GM20000 (cell line): Measurements from ENCODE around the gene ZBTB8OS.
"Not testable (repeated sequence)": the region's sequence is repeated elsewhere in the genome, so short reads cannot be mapped to it uniquely, and the experiment has no call there.

Experiments used
- DNase-seq: peaks from one replicate; pipeline ENCODE4 v3.0.0; 2012; ENCODE audit warnings: low spot score
- TF ChIP-seq, protein P1 (sequence below): IDR thresholded peaks from 2 replicates; pipeline ENCODE4 v1.5.1; 2012; ENCODE audit warnings: mild to moderate bottlenecking, control low read depth; ENCODE audit errors: extremely low read depth, missing control alignments

ZBTB8OS gene

GRCh38 chr1:32684167-32684811, 33.9 kb upstream of the ZBTB8OS start:
- no peak for DNase-seq

GRCh38 chr1:32683397-32683796, 33.0 kb upstream of the ZBTB8OS start:
- TF ChIP-seq, protein P1, sequence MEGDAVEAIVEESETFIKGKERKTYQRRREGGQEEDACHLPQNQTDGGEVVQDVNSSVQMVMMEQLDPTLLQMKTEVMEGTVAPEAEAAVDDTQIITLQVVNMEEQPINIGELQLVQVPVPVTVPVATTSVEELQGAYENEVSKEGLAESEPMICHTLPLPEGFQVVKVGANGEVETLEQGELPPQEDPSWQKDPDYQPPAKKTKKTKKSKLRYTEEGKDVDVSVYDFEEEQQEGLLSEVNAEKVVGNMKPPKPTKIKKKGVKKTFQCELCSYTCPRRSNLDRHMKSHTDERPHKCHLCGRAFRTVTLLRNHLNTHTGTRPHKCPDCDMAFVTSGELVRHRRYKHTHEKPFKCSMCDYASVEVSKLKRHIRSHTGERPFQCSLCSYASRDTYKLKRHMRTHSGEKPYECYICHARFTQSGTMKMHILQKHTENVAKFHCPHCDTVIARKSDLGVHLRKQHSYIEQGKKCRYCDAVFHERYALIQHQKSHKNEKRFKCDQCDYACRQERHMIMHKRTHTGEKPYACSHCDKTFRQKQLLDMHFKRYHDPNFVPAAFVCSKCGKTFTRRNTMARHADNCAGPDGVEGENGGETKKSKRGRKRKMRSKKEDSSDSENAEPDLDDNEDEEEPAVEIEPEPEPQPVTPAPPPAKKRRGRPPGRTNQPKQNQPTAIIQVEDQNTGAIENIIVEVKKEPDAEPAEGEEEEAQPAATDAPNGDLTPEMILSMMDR = no peak
- no peak for DNase-seq

More at GRCh38 chr1:32684167-32684811, 33.9 kb upstream of the ZBTB8OS start:
- TF ChIP-seq, protein P1 = no peak

GRCh38 chr1:32681999-32682398, 31.6 kb upstream of the ZBTB8OS start:
- TF ChIP-seq, protein P1 = no peak
- no peak for DNase-seq

GRCh38 chr1:32681509-32681908, 31.2 kb upstream of the ZBTB8OS start:
- no peak for DNase-seq
- TF ChIP-seq, protein P1 = no peak

GRCh38 chr1:32680642-32681041, 30.3 kb upstream of the ZBTB8OS start:
- no peak for DNase-seq
- TF ChIP-seq, protein P1 = no peak

DNA sequence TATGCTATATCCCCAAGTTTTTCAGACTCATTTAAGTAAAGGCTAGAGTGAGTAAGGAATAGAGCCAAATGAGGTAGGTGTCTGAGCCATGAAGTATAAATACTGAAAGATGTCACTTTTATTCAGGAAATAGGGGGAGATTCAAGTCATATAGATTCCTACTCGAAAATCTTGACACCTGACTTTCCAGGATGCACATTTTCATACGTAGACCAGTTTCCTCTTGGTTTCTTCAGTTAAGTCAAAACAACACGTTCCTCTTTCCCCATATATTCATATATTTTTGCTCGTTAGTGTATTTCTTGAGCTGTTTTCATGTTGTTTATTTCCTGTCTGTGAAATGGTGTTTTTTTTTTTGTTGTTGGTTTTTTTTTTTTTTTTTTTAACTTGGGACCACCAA, 29.6 kb upstream of the ZBTB8OS start:
- DNase-seq = not testable (repeated sequence)

DNA sequence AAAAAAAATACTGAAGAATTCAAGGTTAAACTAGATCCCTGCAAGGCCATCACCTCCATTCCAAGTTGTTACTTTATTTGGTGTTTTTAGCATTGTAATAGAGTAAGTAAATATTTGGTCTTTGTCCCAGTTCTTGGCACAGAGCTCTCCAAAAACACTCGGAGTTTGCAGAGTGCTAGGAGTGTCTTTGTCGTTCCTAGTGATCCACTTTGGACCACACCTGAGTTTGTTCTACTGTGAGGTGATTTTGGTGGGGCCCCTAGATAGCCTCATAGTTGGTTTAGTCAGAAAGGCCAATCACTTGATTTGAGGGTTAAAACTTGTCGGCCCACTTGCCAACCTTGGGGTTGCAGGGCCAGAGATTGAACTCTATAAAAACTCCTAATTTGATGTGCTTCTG, 26.6 kb upstream of the ZBTB8OS start:
- TF ChIP-seq, protein P1 = no peak
- no peak for DNase-seq

DNA sequence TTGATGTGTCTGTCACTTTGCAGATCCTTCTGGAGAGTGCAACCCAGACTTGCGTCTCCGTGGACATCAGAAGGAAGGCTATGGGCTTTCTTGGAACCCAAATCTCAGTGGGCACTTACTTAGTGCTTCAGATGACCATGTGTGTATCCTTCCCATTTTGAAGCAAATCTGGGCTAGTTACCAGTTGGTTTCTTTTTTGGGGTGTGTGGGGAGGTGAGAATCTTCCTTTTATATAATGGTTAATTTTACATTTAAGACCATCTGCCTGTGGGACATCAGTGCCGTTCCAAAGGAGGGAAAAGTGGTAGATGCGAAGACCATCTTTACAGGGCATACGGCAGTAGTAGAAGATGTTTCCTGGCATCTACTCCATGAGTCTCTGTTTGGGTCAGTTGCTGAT, 18.4 kb upstream of the ZBTB8OS start:
- not testable (repeated sequence) for DNase-seq
